Spinal cord (tissue), 10 donors: ENCODE data around the gene TSPAN32. TPM values are rescaled to one million over a fixed set of nuclear protein-coding genes. Genes with fewer than 3 reads are reported as not detected.
A peak's percentile ranks its signal among the peaks of the same experiment; 100 is the strongest.

Source experiments
- DNase-seq, 6 donors: peaks; one replicate each; pipeline versions ENCODE4 v3.0.0 to v3.0.0-alpha.2; 2013 to 2015; ENCODE audit warnings: low spot score in 6 of 6, low read depth in 4 of 6
- H3K27ac ChIP-seq: one replicate; pipeline ENCODE4 v1.5.1; 2013; ENCODE audit warnings: low read depth, low read length, control low read depth
- H3K27me3 ChIP-seq: one replicate; pipeline ENCODE4 v1.6.1; 2013; ENCODE audit warnings: low read length; ENCODE audit not compliant: control insufficient read depth, insufficient read depth
- H3K36me3 ChIP-seq: one replicate; pipeline ENCODE4 v1.6.1; 2013; ENCODE audit warnings: low read length; ENCODE audit not compliant: control insufficient read depth, insufficient read depth
- H3K4me1 ChIP-seq: one replicate; pipeline ENCODE4 v1.6.1; 2013; ENCODE audit warnings: low read length; ENCODE audit not compliant: control insufficient read depth, insufficient read depth
- H3K4me3 ChIP-seq: one replicate; pipeline ENCODE4 v1.5.1; 2013; ENCODE audit warnings: low read depth, low read length, control low read depth
- H3K9me3 ChIP-seq: one replicate; pipeline ENCODE4 v1.6.1; 2013; ENCODE audit warnings: low read length; ENCODE audit not compliant: control insufficient read depth, insufficient read depth
- WGBS: methylation state at CpG from one replicate; pipeline ENCODE4 v1.1.5; 2013; ENCODE audit warnings: missing lambda C conversion rate; ENCODE audit not compliant: insufficient coverage; 5-methylcytosine and 5-hydroxymethylcytosine counted together
- polyA plus RNA-seq, 2 donors: library from polyadenylated mRNA; unstranded; fragments of 120-200 nt; gene quantifications; one replicate each; pipeline ENCODE4 v1.2.1, GENCODE V29; 2013; ENCODE audit not compliant: insufficient read length in 2 of 2
- total RNA-seq, 2 donors: library from RNA; depleted of rRNA in 1 of 2; stranded (reverse); fragments of 120-200 nt in 1 of 2; fragments of >200 nt in 1 of 2; gene quantifications; one replicate each; pipeline versions ENCODE4 v1.2.3 to v1.2.4, GENCODE V29; 2013 to 2014
- donor health status: healthy.

TSPAN32 gene
- total and polyA plus RNA-seq, 4 donors: 0.90 to 2.8 (median 2.1) TPM

DNA sequence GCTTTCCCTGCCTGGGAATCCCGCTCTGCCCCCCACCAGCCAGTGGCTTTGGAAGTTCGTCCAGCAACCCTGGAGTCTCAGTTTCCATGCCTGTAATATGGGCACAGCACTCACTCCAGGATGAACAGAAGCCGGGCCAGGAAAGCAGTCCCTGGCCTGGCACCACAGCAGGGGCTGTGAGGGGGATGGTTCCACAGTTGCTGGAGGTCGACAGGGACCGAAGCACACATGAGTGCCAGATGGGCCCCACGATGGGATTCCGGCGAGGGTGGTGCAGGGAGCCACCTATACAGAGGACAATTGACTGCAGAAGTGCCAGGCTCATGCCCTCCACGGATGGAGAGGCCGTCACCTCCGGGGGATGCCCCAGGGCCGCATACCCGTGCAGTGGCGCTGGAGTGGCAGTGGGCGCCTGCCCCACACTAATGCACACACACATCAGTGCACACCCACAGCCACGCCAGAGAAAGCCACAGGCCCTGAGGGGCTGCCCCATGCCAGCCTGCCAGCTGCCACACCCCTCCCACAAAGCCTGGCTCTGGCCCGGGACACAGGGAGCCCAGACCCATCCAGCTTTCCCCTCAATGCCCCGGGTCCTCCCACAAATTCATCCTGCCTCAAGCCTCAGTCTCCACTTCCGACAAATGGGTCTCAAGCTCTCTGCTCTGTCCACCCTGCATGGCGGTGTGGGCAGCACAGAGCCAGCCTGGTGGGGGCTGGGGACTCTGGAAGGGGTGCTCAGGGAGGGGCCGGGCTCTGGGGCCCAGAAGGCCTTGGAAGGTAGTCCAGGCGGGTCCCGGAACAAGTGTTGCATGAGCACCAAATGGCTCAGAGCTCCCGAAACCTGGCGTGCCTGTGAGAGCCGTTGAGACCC, 41.1 kb upstream of the TSPAN32 start:
- H3K4me3 ChIP-seq: no peak overlapping the region
- no peak overlapping the region for H3K27ac ChIP-seq
- H3K36me3 ChIP-seq: peaks cover 3% of the 10 kb centered on the region
- 70% methylated on average over 22 of the region's 26 CpGs for WGBS
- no peaks in the 10 kb centered on the region for H3K27me3 ChIP-seq
- H3K9me3 ChIP-seq: no peaks in the 10 kb centered on the region
- H3K4me1 ChIP-seq: peaks cover 14% of the 10 kb centered on the region
- no peak for DNase-seq

DNA sequence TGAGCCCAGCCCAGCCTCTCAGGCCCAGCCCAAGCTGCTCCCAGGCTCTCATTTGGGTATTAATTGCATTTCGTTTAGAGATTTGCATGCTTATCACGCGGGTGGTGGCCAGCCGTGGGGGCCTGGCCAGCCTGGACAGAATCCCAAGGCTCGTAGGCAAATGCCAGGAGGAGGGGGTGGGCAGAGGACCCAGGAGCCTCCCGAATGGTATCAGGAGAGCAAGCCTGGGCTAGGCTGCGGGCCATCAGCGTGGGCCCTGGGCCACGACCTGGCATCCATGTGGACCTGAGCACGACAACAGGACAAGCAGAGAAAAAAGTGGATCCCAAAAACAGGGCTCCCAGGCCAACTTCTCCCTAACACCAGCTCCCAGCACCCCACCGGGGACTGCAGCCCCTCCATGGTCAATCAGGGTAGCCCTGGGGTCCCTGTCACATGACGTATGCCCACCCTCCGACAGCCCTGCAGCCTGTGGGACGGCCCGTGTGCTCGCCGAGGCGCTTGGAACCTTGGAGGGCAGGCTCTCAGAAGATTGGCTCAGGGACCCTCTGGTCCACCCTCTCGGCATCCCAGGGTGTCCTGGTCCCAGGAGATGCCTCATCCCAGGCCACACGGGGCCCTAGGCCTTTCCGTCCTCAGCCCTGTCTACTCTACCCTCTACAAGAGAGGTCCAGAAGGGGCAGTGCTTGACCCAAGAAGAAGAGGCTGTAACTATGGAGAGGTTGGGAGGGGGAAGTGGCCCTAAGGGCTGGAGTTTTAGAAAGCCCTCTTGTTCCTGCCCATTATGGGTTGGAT, 40.2 kb upstream of the TSPAN32 start:
- H3K36me3 ChIP-seq: peaks cover 3% of the 10 kb centered on the region
- no peaks in the 10 kb centered on the region for H3K9me3 ChIP-seq
- no peak overlapping the region for H3K27ac ChIP-seq
- H3K27me3 ChIP-seq: peaks cover under 1% of the 10 kb centered on the region
- peak in 3 of 6 donors; percentile 5 to 49 (median 48) for DNase-seq
- peaks cover 14% of the 10 kb centered on the region for H3K4me1 ChIP-seq
- WGBS: 71% methylated on average over 19 of the region's 21 CpGs
- H3K4me3 ChIP-seq: no peak overlapping the region

DNA sequence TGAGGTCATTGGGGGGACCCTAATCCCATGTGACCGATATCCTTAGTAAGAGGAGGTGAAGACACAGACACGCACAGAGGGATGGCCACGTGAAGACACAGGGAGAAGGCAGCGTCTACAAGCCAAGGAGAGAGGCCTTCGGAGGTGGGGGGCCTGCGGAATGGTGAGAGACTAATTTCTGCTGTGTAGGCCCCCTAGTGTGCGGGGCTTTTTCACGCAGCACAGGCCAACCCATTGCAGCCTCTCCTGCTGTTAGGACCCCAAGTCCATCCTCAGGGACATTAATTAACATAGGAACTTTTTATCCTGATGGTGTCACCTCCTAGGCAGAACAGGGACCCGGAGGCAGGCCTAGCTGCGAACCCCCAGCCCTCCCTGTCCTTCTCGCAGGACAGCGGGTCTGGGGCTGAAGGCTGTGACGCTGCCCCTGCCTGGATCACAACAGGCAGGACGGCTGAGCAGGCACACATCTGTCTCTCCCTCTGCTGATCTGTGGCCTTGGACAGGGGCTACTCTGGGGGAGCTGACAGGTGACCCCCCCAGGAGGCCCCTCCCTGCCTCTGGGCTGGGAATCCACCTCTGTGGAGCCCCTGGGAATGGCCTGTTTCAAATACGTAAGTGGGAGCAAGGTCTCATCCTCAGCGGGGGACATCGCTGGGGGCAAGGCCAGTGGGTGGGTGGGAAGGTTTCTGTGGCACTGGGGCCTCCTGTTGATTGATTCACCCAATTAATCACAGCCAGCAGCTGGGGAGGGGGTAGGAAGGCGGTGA, 39.3 kb upstream of the TSPAN32 start:
- Histone ChIP-seq H3K27me3 (peaks cover 9% of the 10 kb centered on the region), H3K9me3 (no peaks in the 10 kb centered on the region), H3K36me3 (peaks cover 3% of the 10 kb centered on the region), H3K4me1 (peaks cover 14% of the 10 kb centered on the region), H3K4me3 (no peak overlapping the region), H3K27ac (no peak overlapping the region)
- WGBS: 73% methylated on average over 14 of the region's 18 CpGs
- no peak for DNase-seq

DNA sequence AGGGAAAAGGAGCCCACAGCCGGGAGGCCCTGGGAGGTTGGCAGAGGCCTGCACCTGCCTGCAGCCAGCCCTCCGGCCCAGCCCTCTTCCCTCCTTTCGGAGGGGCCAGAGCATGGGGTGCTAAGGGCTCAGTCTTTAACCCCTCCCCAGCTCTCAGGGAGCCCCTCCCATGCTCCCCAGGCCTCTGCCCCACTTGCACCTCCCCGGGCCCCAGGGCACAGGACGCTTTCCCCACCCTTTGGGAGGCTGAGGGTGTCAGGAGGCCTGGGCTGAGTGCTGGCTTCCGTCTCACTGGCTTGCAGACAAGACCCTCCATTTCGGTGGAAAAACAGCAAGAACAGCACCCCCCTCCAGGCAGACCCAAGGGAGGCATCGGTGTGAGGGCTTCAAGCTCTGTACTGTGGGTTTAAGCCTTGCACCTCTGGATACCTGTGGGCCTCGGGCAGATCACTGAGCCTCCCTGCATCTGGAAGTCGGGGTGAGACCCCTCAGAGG, 38.7 kb upstream of the TSPAN32 start:
- Histone ChIP-seq H3K27ac (no peak overlapping the region), H3K9me3 (no peaks in the 10 kb centered on the region), H3K4me3 (no peak overlapping the region), H3K36me3 (peaks cover 3% of the 10 kb centered on the region), H3K4me1 (peaks cover 14% of the 10 kb centered on the region), H3K27me3 (peaks cover 15% of the 10 kb centered on the region)
- DNase-seq: no peak
- WGBS: 78% methylated on average over 6 of the region's 10 CpGs

DNA sequence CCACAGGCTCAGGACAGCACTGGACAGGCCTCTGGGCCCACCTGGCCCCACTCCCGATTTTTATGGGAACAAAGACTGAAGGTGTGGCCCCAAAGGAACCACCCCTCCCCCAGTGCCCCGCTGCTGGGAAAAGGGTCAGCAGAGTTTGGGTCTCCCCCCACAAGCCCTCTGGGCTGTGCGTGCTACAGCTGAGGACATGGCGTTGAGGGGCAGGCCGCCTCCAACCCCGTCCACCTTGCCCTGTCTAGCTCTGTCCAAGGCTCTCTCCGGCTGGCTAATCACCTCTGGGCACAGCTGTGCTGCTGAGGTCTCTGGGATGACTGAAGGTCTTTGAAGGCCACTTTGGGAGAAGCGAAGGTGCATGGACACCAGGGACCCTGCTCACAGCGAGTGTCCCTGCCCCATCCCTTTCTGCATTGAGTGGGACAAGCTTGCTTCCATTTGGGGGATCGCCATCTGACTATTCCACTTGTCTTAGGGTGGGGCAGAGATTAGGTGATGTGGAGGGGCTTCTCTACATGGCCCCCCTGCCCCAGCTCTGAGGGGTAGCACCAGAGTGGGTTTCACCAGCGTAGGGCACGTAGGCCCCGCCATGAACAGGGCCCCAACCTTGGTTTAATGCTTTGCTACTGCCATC, 38.0 kb upstream of the TSPAN32 start:
- WGBS: 95% methylated on average over 8 of the region's 13 CpGs
- H3K27ac ChIP-seq: no peak overlapping the region

DNA sequence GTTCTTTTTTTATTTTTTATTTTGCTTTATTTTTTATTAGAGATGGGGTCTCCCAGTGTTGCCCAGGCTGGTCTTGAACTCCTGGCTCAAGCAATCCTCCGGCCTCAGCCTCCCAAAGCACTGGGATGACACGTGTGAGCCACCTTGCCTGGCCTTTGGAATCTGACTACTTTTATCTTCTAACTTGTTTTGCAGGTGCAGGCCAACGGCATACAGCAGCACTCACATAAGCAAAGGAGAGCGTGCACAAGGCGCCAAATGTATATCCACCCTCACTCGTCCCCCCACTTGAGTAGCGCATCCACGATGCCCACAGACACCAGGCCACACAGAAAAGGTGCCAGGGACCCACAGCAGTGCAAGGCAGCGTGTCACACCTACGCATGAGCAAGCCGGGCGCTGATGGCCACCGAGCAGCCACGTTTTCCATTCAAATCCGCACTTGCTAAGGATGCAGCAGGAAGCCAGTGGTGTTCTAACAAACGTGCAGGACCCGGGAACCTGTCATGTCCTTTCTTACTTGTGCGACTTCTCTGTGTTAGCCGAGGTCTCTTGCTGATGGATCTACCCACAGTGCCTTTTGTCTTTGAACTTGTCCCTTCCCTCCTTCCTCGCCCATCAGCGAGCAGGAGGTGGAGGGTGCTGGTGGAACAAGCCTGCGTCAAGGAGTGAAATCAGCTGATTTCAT, 37.3 kb upstream of the TSPAN32 start:
- Histone ChIP-seq H3K4me3 (no peak overlapping the region), H3K27ac (no peak overlapping the region), H3K4me1 (peaks cover 22% of the 10 kb centered on the region), H3K9me3 (no peaks in the 10 kb centered on the region), H3K36me3 (peaks cover 3% of the 10 kb centered on the region), H3K27me3 (peaks cover 27% of the 10 kb centered on the region)
- 88% methylated on average over 19 of the region's 22 CpGs for WGBS
- DNase-seq: no peak

More for the DNA sequence above, 38.0 kb upstream of the TSPAN32 start:
- H3K4me3 ChIP-seq: no peak overlapping the region
- peaks cover 22% of the 10 kb centered on the region for H3K27me3 ChIP-seq
- H3K36me3 ChIP-seq: peaks cover 3% of the 10 kb centered on the region
- no peaks in the 10 kb centered on the region for H3K9me3 ChIP-seq
- H3K4me1 ChIP-seq: peaks cover 18% of the 10 kb centered on the region
- no peak for DNase-seq

DNA sequence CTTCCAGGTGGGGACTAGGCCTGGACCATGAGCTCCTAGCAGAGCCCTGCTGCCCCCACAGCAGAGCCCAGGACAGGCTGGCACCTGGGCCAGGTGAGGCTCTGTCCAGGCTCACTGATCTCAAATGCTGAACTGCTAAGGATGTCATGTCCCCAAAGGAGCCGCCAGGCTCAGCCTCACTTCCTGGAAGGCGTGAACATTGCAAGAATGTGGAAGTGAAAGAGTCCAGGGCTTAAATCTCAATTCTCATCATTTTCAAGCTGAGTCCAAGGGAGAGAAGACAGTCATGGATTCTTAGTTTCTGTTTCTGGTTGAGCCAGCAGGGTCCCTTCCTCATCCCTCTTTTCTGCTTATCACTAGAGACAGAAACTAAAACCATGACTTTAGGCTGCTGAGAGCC, 36.4 kb upstream of the TSPAN32 start:
- peaks cover 25% of the 10 kb centered on the region for H3K4me1 ChIP-seq
- WGBS: 66% methylated on average over 2 of the region's 2 CpGs
- no peaks in the 10 kb centered on the region for H3K9me3 ChIP-seq
- DNase-seq: no peak
- H3K4me3 ChIP-seq: no peak overlapping the region
- no peak overlapping the region for H3K27ac ChIP-seq
- peaks cover 3% of the 10 kb centered on the region for H3K36me3 ChIP-seq
- peaks cover 31% of the 10 kb centered on the region for H3K27me3 ChIP-seq

DNA sequence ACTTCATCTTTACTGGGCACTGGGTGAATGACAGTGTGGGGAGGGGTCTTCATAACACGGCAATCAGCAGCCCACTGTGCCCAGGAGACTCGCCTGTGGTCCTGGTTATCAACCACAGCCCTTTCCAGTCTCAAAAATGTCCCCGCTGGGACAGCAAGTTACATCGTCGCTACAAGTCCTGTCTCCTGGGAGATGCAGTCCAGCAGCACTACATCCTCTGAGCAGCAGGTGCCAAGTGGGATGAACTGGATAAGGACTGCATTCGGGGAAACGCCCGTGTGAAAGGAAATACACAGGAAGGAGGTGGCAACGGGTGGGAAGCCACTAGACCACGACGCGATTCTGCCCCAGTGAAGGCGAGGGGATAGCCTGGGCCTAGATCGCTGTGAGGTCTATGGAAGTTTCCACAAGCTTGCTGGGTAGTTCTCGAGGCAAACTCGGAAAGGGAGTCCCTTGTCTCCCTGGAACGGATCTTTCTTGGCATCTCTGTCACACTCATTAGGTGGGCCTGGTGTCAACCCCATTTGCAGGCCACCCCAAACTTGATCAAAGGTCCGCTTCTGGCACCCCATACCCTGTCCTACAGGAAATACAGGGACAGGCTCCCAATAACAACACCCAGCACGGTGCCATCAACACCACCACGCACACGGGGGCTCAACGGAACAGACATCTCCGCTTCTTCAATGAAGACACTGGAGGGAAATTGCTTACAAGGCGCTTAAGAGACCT, 35.8 kb upstream of the TSPAN32 start:
- Histone ChIP-seq H3K36me3 (no peaks in the 10 kb centered on the region), H3K4me1 (peaks cover 26% of the 10 kb centered on the region), H3K27me3 (peaks cover 37% of the 10 kb centered on the region), H3K9me3 (no peaks in the 10 kb centered on the region), H3K4me3 (no peak overlapping the region), H3K27ac (no peak overlapping the region)
- WGBS: 81% methylated on average over 21 of the region's 24 CpGs
- DNase-seq: no peak
